Activated CD4-positive, CD25-positive, alpha-beta regulatory T cell (primary cell): ENCODE data around the gene KIRREL3.
"Not testable (repeated sequence)": the region's sequence is repeated elsewhere in the genome, so short reads cannot be mapped to it uniquely, and the experiment has no call there.

ENCODE experiments used
- DNase-seq, 4 experiments: peaks; one replicate each; lab custom pipeline; 2025; lab: John Stamatoyannopoulos, UW

KIRREL3 gene

DNA sequence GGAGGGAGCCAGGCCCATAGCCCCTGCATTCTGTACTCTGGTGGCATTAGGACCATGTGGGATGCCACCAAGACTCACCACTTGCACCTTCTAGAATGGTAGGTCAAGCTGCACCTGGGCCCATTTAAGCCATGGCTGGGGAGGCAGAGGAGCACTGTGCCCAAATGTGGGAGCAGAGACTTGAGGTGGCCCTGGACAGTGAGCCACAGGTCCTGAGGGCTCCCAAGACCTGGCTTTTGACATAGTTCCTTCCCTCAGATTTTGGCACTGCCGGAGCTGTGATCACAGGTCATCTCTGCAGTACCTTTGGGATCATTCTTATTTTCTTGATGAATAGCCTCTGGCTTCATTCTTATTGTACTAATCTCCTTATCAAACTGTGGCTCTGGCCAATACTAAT is 601.8 kb downstream of the KIRREL3 start:
- DNase-seq = no peak

DNA sequence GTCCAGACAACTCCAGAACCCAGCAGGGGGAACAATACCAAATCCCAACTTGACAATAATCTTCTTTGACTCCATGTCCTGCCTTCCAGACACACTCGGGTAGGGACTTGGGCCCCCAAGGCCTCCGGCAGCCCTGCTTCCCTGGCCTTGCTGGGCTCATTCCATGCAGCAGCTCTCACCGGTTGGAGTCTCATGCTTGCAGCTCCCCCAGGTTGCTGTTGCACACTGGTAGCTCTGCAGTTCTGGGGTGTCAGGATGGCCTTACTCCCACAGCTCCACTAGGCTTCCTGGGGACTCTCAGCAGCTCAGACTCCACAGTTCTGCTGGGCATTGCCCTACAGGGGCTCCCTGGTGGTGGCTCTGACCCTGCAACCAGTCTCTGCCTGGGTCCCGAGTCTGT is 602.3 kb downstream of the KIRREL3 start:
- no peak for DNase-seq

DNA sequence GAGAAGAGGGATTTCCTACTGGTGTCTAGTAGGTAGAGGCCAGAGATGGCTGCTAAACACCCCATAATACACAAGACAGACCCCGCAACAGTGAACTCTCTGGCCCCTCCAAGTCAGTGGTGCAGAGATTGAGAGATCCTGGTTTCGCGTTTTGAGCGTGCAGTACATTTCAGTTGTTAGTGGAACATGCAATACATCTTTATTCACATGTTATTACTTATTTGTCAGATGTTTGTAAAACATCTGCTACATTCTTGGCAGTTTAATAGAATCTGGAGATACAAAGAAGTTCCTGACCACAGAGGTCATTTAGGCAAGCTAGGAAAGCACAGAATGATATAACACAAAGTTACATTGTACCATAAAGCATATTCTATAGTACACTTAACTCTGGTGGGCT is 603.6 kb downstream of the KIRREL3 start:
- no peak for DNase-seq

DNA sequence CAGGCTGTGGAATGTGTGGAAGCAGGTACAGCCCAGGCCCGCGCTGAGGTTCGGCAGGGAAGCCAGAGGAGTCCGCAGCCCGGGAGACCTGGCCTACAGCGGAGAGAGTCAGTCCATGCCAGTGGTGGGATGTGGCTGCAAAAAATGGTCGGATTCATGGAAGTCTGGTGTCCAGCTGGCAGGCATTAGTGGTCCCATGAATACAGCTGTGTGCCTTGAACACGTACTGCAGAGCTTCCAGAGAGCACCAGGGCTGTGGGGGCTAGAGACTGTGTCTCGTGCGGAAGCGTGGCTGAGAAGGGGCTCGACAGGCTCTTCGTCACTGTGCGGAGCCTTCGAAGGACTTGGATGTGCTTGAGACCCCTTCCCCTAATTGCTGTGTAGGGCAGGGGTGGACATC is 604.3 kb downstream of the KIRREL3 start:
- DNase-seq = not testable (repeated sequence)

DNA sequence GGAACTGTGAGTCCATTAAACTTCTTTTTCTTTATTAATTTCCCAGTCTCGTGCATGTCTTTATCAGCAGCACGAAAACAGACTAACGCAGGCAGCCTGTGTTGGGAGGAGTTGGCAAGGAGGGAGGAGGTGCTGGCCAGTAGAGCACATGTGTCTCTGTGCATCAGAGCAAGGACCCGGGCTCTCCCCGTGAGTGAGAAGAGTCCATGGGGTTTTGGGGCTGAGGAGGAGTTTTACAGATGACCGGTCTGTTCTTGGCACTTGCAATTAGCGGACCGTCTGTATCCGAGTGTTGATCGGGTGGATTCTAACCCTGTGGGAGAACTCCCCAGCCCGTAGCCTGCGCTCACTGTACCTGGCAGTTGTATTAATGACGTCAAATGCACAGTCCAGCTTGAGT is 604.8 kb downstream of the KIRREL3 start:
- DNase-seq = not testable (repeated sequence)

DNA sequence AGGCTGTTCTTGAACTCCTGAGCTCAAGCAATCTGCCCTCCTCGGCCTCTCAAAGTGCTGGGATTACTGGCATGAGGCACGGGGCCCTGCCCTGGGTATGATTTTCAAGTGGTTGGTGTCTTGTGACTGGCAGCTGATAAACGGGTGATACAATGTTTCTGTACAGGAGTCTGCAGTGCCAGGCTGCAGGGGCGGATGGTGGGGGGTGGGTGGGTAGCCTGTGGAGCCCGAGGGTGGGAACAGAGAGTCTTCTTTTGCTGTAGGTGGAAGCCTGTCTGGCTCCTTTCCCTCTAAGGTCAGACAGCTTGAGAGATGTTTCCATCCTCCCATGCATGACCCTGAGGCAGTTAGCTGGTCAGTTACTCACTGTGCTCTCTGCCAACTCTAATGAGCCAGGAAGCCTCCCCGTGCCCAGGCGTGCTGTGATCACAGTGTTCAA is 605.9 kb downstream of the KIRREL3 start:
- DNase-seq = not testable (repeated sequence)

DNA sequence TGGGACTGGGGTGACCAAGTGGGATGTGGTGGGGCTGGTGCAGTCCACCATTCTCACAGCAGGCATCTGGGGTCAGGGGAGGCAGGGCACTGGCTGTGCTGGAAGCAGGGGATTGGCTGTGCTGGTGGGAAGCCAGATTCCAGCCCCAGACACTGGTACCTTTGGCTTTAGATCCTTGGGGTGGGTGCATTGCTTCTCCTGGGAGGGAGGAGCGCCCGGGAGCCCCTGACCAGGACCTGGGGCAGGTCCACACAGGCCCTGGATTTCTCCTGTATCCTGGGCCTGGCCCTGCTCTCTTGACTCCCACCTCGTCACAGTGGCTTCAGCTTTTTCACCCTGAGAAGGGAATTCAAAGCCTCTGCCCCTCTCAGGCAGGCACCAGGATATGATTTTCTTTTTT is 606.5 kb downstream of the KIRREL3 start:
- DNase-seq = no peak

DNA sequence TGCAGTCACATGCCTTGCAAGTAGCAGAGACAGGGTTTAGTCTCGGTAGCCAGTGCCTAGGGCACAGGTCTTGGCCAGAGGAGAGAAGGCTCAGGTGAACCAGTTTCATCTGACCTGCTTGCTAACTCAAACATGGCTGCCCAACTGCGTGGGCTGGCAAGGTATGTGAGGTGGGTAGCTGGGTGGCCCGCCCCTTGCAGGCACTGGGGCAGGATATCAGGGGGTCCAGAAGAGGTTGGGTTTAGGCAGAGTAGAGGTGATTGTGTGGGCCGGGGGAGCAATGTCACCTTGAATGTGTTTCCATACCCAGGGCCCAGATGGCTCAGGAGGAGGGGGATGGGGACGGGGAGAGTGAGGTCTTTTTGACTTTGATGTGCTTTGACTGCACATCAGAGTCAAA is 607.4 kb downstream of the KIRREL3 start:
- no peak for DNase-seq

DNA sequence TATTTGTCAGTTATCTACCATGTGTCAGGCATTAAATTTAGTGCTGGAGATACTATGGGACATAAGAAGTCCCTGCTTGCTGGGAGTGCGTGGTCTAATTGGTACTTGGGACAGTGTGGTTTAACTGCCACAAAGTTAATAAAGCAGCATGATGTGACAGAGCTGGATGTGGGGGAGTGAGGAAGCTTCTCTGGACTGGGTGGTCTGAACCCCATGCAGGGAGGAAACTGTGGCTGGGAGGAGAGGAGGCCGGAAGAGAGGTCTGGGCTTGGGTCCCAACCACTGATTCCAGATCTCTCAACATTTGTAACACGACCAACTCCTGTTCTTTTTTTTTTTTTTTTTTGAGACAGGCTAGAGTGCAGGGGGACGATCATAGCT is 607.9 kb downstream of the KIRREL3 start:
- DNase-seq = no peak

DNA sequence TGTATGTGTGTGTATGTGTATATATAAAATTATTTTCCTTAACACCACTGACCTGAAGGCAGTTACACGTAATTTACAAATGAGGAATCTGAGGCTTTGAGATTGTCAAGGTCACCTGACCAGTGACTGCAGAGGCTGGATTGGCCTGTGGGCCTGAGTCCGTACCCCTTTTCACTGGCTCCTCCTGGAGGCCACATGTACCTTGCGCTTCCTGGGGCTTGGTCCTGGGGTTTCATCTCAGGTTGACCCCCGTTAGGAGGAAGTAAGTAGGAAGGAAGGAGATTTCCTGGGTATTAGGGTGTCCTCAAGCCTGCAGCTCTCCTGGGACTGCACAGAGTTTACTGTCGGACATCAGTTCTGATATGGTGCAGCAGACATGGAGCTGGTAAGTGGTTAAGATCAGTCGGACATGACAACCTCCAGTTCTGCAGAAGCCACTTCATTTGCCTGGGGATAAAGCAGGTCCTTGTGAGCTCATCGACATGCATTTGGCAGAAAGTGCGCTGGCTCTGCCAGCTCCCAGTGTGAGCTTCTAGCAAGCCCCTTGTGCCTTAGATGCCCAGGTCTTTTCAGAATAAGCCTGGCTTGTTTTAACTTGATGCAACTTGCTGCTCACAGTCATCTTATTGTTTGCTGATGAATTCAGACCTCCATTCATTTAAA is 608.5 kb downstream of the KIRREL3 start:
- no peak for DNase-seq

DNA sequence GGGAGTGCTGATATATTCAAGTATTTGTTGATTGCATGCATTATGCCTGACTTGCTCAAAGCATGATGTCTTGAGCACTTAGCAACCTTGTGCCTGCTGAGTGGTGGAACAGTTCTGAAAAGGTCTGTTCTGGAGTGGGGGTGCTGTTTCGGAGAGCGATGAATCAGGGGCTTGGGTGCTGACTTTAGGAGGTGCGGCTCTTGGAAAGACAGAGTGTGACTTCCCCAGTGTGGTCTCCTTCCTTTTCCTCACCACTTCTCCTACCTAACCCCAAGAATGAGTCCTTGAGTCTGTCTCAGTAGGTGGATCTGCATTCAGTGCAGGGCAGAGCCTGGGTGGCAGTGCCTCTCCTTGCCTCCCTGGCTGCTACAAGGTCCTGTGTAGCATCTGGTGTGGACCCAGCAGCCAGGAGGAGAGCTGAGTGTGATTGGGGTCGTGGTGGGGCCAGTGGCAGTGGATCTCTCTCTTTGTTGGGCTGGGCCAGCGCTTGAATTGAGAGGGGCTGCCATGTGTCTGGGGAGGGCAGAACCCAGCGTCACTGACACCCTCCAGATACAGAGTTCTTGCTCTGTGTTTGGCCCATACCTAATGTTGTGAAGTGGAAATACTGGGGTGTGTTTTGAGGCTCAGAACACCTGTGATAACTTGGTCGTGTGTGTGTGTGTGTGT is 609.1 kb downstream of the KIRREL3 start:
- DNase-seq = no peak

DNA sequence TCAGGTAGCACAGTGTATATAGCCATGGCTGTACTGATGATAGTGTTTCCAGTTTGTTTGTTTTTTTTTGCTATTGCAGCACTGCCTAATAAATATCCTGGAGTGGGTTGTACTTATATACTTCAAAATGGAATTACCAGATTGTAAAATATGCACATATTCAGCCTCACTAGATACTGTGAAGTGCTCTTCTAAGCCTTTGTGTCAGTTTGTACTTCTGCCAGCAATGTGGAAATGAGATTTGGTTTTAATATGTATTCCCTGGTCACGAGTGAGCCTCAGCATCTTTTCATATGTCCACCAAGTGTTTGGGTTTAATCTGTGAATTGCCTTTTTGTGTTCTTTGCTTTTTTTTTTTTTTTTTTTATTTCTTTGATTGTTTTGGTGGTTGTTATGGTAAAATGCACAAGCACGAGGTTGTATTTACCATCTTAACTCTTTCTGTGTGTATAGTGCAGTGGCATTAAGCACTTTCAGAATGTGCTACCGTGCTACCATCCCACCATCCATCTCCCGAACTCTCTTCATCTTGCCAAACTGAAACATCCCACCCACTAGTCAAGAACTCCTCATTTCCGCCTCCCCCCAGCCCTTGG is 610.2 kb downstream of the KIRREL3 start:
- no peak for DNase-seq

DNA sequence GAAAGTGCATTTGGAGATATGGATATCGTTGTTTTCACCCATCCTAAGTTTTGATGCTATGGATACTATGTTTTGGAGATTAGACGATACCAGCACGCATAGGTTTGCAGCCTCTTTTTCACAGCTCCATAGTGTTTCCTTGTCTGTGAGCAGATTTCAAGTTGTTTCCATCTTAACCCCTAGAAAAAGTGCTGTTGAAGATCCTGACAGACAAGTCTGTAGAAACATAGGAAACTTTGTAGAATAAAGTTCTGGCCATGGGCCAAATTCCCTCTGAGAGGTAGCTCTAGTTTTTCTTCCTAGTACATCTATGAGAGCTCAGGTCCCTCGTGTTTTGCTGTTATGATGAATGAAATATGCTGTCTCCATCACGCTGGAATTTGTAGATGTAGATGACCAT is 612.7 kb downstream of the KIRREL3 start:
- DNase-seq = no peak

DNA sequence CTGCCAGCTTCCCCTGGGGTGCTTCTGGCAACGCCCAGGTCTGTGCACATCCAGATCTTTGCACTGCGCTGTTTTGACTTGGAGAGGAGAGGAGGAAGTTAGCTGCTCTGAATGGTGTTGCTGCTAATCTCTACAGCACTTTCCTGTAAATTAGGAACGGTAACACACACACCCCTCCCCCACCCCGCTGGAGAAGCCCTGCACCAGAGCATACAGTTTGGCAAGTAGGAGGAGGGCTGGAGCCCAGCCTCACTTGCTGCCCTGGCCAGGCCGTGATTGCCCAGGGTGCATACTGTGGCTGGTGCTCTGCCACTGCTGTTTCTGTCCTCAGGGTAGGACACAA is 613.9 kb downstream of the KIRREL3 start:
- DNase-seq = not testable (repeated sequence)

DNA sequence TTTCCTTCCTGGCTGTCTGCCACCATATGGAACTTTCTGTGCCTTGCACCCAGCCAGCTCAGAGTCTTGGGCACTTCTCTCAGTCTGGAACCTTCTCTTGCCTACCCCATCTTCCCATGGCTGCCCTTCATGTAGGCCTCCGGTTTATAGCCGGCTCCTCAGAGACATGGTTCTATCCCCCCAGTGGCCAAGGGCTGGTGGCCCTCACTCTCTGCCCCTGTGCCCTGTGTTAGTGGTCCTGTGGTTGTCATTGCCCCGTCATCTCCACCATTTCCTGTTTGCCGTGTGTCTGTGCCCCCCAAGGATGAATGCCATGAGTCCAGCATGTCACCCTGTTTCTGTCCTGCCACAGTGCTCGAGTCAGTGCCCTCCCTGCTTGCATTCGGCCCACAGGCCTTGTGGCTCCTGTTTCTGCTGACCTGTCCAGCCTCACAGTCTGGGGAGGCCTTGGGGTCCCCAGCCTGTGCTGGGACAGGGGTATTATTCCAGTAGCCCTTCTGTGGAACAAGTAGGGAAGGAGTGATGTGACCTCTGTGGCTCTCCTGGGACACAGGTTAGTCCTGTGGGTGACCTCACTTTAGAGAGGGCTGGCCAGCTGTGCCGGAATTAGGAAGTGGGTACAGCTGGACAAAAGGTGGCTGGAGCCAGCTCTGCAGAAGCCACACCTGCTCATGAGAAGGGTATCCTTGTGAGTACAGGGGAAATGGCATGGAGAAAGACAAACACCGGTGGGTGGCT is 614.4 kb downstream of the KIRREL3 start:
- DNase-seq = no peak

DNA sequence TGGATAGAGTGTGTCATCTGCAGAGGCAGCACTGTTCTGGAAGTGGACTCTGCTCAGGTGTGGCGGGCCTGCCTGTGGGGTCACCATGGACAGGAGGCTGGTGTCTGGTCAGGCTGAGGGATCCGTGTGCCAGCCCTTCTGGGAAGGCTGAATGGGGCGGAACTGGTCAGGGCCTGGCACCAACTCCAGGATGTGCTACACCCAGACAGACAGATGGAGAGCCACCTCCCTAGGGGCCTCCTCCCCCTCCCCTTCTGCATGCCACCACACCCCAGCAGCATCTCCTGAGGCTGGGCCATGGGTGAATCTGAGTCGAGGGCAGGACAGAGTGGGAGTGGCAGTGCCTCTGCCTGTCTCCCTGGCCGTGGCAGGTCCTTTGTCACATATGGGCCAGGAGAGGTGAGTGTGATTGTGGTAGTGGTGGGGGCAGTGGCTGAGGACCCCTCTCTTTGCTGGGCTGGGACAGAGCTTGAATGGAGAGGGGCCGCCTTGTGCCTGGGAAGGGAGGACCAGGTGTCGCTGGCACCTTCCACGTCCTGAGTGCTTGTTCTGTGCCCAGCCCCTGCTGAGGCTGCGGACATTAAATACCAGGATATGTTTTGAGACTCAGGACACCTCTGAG is 616.0 kb downstream of the KIRREL3 start:
- DNase-seq = no peak

DNA sequence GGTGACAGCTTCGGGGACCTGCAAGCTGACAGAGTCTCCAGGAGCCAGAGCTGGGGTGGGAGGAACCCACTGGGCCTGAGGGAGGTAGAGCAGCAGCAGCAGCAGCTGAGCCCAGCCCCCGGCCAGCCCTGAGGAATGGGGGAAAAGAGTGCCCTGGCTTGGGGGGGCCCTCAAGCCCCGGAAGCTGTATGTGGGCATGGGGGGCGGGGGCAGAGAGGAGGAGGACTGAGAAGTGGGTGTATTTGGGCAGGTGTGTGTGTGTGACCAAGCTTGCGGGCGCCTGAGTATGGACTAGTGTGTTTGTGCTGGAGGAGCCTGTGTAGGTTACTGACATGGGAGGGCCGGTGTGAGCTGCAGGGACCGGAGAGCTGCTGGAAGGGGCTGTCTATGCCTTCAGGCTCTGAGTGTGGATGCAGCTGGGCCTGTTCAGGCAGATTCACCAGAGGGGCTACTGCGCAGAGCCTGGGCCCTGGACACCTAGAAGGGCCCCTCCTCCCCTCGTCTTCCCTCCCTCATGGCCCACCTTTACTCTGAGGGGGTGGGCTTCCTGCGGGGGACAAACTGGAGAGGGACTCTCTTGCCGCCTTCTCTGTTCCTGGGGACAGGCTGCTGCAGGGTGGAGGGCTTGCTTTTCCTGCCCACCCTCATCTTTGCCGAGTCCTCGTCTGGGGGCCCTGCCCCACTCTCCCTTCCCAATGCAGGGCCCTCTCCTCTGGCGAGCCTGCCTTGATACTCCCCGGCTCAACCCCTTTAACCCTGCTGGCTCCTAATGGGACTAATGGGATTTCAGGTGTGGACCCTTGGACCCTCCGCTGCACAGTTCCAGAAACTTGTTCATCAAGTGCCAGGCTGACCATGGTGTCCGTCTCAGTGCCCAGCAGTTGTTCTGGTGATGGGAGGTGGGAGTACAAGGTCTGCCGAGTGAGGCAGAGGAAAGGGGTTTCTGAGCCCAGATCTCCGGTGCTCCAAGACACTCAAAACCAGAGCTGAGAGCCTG is 616.9 kb downstream of the KIRREL3 start:
- DNase-seq = no peak

DNA sequence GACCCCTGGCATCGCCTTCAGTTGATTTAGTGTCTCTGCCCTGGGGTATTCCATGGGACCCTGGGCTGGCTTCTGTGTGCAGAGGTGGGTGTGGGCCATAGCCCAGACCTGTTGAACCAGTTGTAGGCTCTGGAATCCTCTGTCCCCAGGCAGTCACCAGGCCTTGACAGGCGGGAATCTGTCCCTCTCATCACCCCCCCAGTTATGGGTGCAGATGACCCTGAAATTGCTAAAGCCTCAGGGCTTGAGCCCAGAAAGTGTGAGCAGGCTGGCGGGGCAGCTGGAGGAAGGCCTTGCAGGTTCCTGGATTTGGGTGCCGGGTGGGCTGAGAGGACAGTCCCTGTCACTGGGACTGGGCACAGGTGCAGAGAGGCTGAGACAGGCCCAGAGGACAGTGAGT is 617.9 kb downstream of the KIRREL3 start:
- DNase-seq = not testable (repeated sequence)

DNA sequence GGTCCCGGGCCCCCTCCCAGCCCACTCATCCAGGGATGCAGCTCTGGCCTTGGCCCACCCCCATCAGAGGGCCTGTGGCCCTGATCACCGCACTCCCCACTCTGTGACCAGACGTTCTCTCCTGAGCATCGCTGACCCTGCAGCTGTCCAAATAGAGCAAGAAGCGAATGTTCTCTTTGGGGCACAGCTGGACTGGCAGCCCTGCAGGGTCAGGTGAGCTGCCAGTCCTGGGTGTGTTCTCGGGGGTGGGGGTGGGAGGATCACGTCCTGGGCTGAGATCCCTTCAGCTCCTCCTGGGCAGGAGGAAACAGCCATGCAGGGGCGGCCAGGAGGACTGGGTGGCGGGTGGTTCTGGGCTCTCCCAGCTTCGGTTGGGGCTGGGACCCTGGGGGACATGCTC is 618.6 kb downstream of the KIRREL3 start:
- DNase-seq = not testable (repeated sequence)

DNA sequence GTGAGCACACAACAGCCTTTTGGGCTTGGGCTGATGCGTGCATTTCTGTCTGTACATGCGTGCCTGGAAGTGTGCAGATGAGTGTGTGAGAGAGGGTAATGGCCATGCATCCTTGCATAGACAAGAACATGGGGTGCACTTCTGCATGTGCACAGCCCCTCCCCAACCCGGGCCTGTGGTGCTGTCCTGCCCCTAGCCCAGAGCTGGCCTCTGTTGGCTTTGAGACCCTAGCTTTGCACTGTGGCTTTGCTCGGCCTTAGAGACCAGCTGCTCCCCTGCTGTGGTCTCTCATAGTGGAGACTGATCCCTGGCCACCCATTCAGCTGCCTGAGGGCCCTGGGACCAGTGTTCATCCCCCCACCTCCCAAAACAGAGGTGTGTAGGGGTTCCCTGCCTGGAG is 619.7 kb downstream of the KIRREL3 start:
- no peak for DNase-seq

DNA sequence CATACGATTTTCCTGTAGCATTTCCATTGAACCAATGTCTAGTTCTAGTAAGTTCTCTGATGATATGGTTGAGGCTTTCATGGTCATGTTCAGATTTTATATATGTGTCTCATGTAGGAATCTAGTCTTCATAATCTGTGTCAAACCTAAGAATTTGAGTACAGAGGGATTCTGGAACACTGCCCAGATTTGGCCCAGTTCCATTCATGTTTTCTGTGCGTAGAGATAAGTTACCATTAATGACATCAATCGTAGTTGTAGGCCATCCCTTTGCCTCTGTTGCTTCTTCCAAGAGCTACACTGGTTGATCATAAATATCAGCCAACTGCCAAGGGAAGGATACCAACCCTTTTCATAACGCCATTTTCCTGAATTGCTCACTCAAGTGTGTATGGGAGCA is 621.8 kb downstream of the KIRREL3 start:
- DNase-seq = no peak
